GM19043 (cell line): ENCODE measurements around the gene ELP5.

Experiments used
- ATAC-seq: cut with Tn5 transposase; IDR thresholded peaks from one replicate; pipeline ENCODE4 v1.9.1; 2021; ENCODE audit warnings: low read depth; ENCODE audit not compliant: unreplicated experiment

The ELP5 gene

GRCh38 chr17:7252176-7253043 lies at the start of gene ELP5:
Gene ELP5 (plus strand): TSS chr17:7252215. CDS start chr17:7252551, 336 bp downstream.
- peak; percentile 44 for ATAC-seq

- ATAC-seq, result no peak
These were observed 48.6 kb upstream of the ELP5 start for GRCh38 chr17:7203391-7203790.

GRCh38 chr17:7204336-7204735 lies 47.7 kb upstream of the ELP5 start:
- no peak for ATAC-seq

GRCh38 chr17:7204828-7205461 lies 47.1 kb upstream of the ELP5 start:
- peak; percentile 81 for ATAC-seq

- no peak for ATAC-seq
These were observed 46.5 kb upstream of the ELP5 start for GRCh38 chr17:7205561-7205960.

- no peak for ATAC-seq
These were observed 44.7 kb upstream of the ELP5 start for GRCh38 chr17:7207120-7208001.

- ATAC-seq, result no peak
These were observed 43.9 kb upstream of the ELP5 start for GRCh38 chr17:7208027-7208571.

- ATAC-seq, result no peak
These were observed 43.1 kb upstream of the ELP5 start for GRCh38 chr17:7208754-7209460.

- no peak for ATAC-seq
These were observed 40.3 kb upstream of the ELP5 start for GRCh38 chr17:7211491-7212273.

- no peak for ATAC-seq
These were observed 38.1 kb upstream of the ELP5 start for GRCh38 chr17:7213895-7214299.

- ATAC-seq, result peak; percentile 63
These were observed 37.5 kb upstream of the ELP5 start for GRCh38 chr17:7214300-7215135.

- ATAC-seq, result no peak
These were observed 36.8 kb upstream of the ELP5 start for GRCh38 chr17:7215136-7215638.

- ATAC-seq, result no peak
These were observed 36.3 kb upstream of the ELP5 start for GRCh38 chr17:7215652-7216180.

GRCh38 chr17:7216242-7217112 lies 35.5 kb upstream of the ELP5 start:
- no peak for ATAC-seq

- ATAC-seq, result no peak
These were observed 34.7 kb upstream of the ELP5 start for GRCh38 chr17:7217113-7217987.

- ATAC-seq, result no peak
These were observed 33.8 kb upstream of the ELP5 start for GRCh38 chr17:7218166-7218565.
